ENCODE results near the gene ACY1. TPM values are rescaled to one million over a fixed set of nuclear protein-coding genes. Genes with fewer than 3 reads are reported as not detected.

ACY1 gene
- total and polyA plus RNA-seq, 7 experiments from 2014 or later = 7.8 to 28.3 (median 12.4) TPM

DNA sequence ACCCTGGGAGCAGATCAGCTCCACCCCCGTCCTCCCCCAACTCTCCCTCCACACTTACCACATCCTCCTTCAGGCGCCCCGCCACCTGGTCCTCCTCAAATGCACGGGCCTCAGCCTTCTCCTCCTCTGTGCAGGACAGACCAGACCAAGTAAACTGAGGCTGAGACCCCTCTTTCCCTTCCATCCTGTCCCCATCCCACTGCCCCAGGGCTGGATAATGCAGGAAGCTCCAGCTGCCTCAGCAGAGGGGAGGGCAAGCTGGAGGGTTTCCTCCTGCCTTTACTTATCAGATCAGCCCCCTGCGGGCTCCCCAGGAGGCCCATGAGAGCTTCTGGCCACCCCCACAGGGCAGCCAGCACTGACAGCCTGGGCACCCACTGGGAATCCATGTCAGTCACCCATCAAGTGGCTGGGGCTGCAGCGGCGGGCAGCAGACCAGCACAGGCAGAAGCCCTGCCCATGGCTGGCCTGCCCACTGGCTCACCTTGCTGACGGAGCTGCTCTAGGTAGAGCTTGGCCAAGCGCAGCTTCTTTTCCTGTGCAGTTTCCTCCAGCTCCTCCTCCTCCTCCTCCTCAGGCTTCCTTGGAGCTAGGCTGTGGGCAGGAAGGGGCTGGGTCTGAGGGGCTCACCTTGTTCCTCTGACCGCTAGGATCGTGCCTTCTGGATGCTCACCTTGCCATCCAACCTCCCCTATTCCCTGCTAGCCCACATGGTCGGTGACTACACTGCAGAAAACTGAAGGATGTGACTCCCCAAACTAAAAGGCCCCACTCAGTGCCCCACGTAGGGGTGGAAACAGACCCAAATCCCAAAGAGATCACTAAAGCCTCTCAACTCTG, 45.5 kb upstream of the ACY1 start:
- Histone ChIP-seq H3K27ac (ENCODE audit: low read depth, low read length) (no peak overlapping the region), H3K4me1 (ENCODE audit: control insufficient read depth in 2 of 2, insufficient read depth in 2 of 2, low read length in 2 of 2) (peaks cover 16 to 17% of the 10 kb centered on the region in 2 donors), H3K36me3 (ENCODE audit: control insufficient read depth in 2 of 3, insufficient read depth in 3 of 3, low read length in 3 of 3) (peaks cover 0 to 61% (median 16%) of the 10 kb centered on the region in 3 experiments), H3K27me3 (ENCODE audit: control insufficient read depth in 2 of 2, insufficient read depth in 2 of 2, low read length in 2 of 2) (no peaks in the 10 kb centered on the region), H3K4me3 (ENCODE audit: low read length) (no peak overlapping the region), H3K9me3 (ENCODE audit: control insufficient read depth in 2 of 3, low read length in 3 of 3) (no peaks in the 10 kb centered on the region)
- Mint-ChIP-seq H3K36me3 (peaks cover 0 to 42% (median 5%) of the 10 kb centered on the region in 5 donors), H3K4me3 (peak overlapping the region in 1 of 10 donors; percentile 58), H3K27me3 (no peaks in the 10 kb centered on the region), H3K27ac (peak overlapping the region in 2 of 9 donors; percentile 28 to 56), H3K9me3 (no peaks in the 10 kb centered on the region), H3K4me1 (peaks cover 19 to 37% (median 26%) of the 10 kb centered on the region in 7 donors)
- ChIA-PET POLR2A (interaction anchor here (1.1 kb wide), 1 partner anchor 58 kb away, joined by 3 read pairs; the partner anchor contains the start of gene RPL29), CTCF (interaction anchor here (0.6 to 1.7 kb wide), 2 partner anchors 207 to 438 kb away, joined by 3 to 6 read pairs; partner anchors contain the start of gene DCAF1)
- ATAC-seq (no peak), DNase-seq (no peak)
- intact Hi-C loops (cut with micrococcal nuclease) = no loop called here

DNA sequence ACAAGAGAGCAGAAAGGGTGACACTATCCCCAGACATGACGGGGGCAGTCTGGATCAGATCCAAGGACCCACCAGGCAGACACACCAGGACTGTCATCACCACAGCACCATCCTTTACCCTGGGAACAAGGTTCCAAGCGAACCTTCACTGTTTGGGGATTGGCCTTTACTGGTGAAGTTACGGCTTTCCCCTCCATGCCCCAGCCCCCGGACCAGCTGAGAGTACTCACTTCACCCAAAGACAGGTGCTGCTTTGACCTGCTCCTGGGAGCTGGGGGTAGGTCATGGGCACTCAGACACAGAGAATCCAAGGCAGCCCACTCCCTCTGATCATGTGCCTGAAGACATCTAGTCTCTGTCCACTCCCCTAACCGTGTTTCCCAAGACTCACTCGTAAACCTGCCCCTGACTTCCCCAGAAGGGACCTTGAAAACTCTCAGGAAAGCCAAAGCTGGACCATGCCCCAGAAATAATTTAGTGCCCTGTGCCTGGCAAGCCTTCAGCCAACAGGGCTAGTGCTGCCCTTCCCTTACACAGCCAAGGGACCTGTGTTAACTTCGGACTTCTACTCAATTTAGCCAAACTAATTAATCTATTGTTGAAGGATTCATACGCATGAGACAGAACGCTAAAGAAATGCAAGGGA, 44.4 kb upstream of the ACY1 start:
- peaks cover 0 to 35% (median 5%) of the 10 kb centered on the region in 5 donors for H3K36me3 Mint-ChIP-seq
- Histone ChIP-seq H3K4me3 (ENCODE audit: low read length) (no peak overlapping the region), H3K36me3 (ENCODE audit: control insufficient read depth in 2 of 3, insufficient read depth in 3 of 3, low read length in 3 of 3) (peaks cover 0 to 50% (median 11%) of the 10 kb centered on the region in 3 experiments), H3K9me3 (ENCODE audit: control insufficient read depth in 2 of 3, low read length in 3 of 3) (no peaks in the 10 kb centered on the region), H3K27ac (ENCODE audit: low read depth, low read length) (no peak overlapping the region), H3K4me1 (ENCODE audit: control insufficient read depth in 2 of 2, insufficient read depth in 2 of 2, low read length in 2 of 2) (peaks cover 19 to 23% of the 10 kb centered on the region in 2 donors), H3K27me3 (ENCODE audit: control insufficient read depth in 2 of 2, insufficient read depth in 2 of 2, low read length in 2 of 2) (no peaks in the 10 kb centered on the region)
- ChIA-PET CTCF (interaction anchor here (1.7 kb wide), 1 partner anchor 439 kb away, joined by 6 read pairs; the partner anchor contains the start of gene DCAF1), POLR2A (no interaction called here)
- no peaks in the 10 kb centered on the region for H3K9me3 Mint-ChIP-seq
- intact Hi-C loops (cut with micrococcal nuclease) = no loop called here
- no peak for DNase-seq
- peak overlapping the region in 3 of 9 donors; percentile 1 to 20 (median 9) for H3K27ac Mint-ChIP-seq
- H3K4me1 Mint-ChIP-seq = peaks cover 19 to 40% (median 31%) of the 10 kb centered on the region in 7 donors
- H3K4me3 Mint-ChIP-seq = peak overlapping the region in 5 of 10 donors; percentile 1 to 50 (median 22)
- H3K27me3 Mint-ChIP-seq = no peaks in the 10 kb centered on the region
- no peak for ATAC-seq

DNA sequence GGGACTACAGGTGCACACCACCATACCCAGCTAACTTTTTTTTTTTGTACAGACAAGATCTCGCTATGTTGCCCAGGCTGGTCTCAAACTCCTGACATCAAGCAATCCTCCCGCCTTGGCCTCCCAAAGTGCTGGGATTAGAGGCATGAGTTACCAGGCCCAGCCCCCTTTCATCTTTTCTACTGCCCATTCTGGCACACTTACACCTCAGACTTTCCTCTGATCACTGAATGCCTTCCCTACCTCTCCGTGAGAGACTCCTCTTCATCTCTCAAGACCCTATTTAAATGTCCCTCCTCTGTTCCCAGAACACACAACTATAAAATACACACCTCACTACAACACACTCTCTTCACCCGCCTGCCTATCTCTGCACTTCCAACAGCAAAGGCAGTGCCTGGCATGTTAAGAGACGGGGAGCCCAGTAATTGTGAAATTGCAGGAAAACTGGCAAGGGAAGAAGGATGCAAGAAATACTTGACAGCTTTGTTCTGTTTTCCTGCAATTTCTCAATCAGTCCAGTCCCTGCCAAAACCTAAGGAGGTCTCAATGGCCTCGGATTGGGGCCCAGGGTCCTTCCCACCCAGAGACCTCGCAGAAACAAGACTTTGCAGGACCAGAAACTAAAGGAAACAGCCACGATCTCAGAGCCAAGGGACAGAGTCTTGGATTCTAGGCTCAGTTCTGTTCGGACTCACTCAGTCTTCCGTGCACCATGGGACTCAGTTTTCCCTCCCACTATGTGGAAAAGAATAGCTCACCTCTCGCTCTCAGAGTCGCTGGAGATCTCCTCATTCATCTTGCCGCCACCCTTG, 42.5 kb upstream of the ACY1 start:
- ATAC-seq (no peak), DNase-seq (peak in 2 of 9 donors; percentile 8 to 21)
- intact Hi-C loops (cut with micrococcal nuclease) = loop anchor here (5.0 kb wide), 2 partner anchors 181 to 269 kb away; partner anchors contain the start of gene TEX264 (in 1 of the 2)
- CTCF ChIA-PET = interaction anchor here (0.6 to 3.6 kb wide), 13 partner anchors 33 to 419 kb away, joined by 3 to 28 read pairs (median 4); partner anchors contain the start of genes ABHD14A, ABHD14B and RPL29
- Histone ChIP-seq H3K36me3 (ENCODE audit: control insufficient read depth in 2 of 3, insufficient read depth in 3 of 3, low read length in 3 of 3) (peaks cover 0 to 30% (median 6%) of the 10 kb centered on the region in 3 experiments), H3K27ac (ENCODE audit: low read depth, low read length) (peak overlapping the region; percentile 73), H3K4me1 (ENCODE audit: control insufficient read depth in 2 of 2, insufficient read depth in 2 of 2, low read length in 2 of 2) (peaks cover 19 to 23% of the 10 kb centered on the region in 2 donors), H3K4me3 (ENCODE audit: low read length) (peak overlapping the region; percentile 72), H3K9me3 (ENCODE audit: control insufficient read depth in 2 of 3, low read length in 3 of 3) (no peaks in the 10 kb centered on the region), H3K27me3 (ENCODE audit: control insufficient read depth in 2 of 2, insufficient read depth in 2 of 2, low read length in 2 of 2) (no peaks in the 10 kb centered on the region)
- H3K4me1 Mint-ChIP-seq = peaks cover 22 to 40% (median 31%) of the 10 kb centered on the region in 7 donors
- peak overlapping the region; percentile 72 to 94 (median 90) for H3K4me3 Mint-ChIP-seq
- no peaks in the 10 kb centered on the region for H3K9me3 Mint-ChIP-seq
- POLR2A ChIA-PET = interaction anchor here (0.6 to 3.1 kb wide), 8 partner anchors 26 to 798 kb away, joined by 3 to 34 read pairs (median 6); partner anchors contain the start of genes ABHD14A, ABHD14B, PCBP4 and RPL29
- no peaks in the 10 kb centered on the region for H3K27me3 Mint-ChIP-seq
- peak overlapping the region in 8 of 9 donors; percentile 49 to 89 (median 76) for H3K27ac Mint-ChIP-seq
- peaks cover 0 to 19% (median 5%) of the 10 kb centered on the region in 5 donors for H3K36me3 Mint-ChIP-seq

DNA sequence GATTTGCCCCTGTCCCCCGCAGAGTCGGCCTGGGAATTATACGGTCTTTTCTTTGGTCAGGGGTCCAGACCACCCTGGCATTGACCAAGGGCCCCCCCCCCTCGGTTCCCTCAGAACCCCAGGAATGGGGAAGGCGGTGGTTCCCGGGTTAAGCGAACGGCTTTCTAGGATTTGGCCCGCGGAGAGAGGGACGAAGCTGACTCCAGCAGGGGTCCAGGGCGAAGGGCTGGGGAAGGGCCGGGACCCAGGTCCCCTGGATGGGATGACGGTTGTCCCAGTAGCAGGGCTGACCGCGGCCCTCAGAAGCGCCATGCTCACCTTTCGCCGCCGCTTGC, 41.9 kb upstream of the ACY1 start:
- Histone ChIP-seq H3K4me1 (ENCODE audit: control insufficient read depth in 2 of 2, insufficient read depth in 2 of 2, low read length in 2 of 2) (peaks cover 19 to 23% of the 10 kb centered on the region in 2 donors), H3K36me3 (ENCODE audit: control insufficient read depth in 2 of 3, insufficient read depth in 3 of 3, low read length in 3 of 3) (peaks cover 0 to 25% (median under 1%) of the 10 kb centered on the region in 3 experiments), H3K4me3 (ENCODE audit: low read length) (peak overlapping the region; percentile 72), H3K27ac (ENCODE audit: low read depth, low read length) (peak overlapping the region; percentile 73), H3K9me3 (ENCODE audit: control insufficient read depth in 2 of 3, low read length in 3 of 3) (no peaks in the 10 kb centered on the region), H3K27me3 (ENCODE audit: control insufficient read depth in 2 of 2, insufficient read depth in 2 of 2, low read length in 2 of 2) (no peaks in the 10 kb centered on the region)
- DNase-seq = no peak
- peak overlapping the region; percentile 72 to 94 (median 90) for H3K4me3 Mint-ChIP-seq
- H3K4me1 Mint-ChIP-seq = peaks cover 22 to 40% (median 31%) of the 10 kb centered on the region in 7 donors
- POLR2A ChIA-PET = interaction anchor here (0.6 to 3.1 kb wide), 8 partner anchors 26 to 799 kb away, joined by 3 to 34 read pairs (median 6); partner anchors contain the start of genes ABHD14A, ABHD14B, PCBP4 and RPL29
- intact Hi-C loops (cut with micrococcal nuclease) = loop anchor here (5.0 kb wide), 2 partner anchors 181 to 269 kb away; partner anchors contain the start of gene TEX264 (in 1 of the 2)
- no peak for ATAC-seq
- H3K9me3 Mint-ChIP-seq = no peaks in the 10 kb centered on the region
- H3K27me3 Mint-ChIP-seq = no peaks in the 10 kb centered on the region
- CTCF ChIA-PET = interaction anchor here (0.6 to 3.6 kb wide), 14 partner anchors 33 to 419 kb away, joined by 3 to 28 read pairs (median 4); partner anchors contain the start of genes ABHD14A, ABHD14B and RPL29
- H3K27ac Mint-ChIP-seq = peak overlapping the region; percentile 49 to 90 (median 80)
- H3K36me3 Mint-ChIP-seq = peaks cover 0 to 13% (median 3%) of the 10 kb centered on the region in 5 donors

DNA sequence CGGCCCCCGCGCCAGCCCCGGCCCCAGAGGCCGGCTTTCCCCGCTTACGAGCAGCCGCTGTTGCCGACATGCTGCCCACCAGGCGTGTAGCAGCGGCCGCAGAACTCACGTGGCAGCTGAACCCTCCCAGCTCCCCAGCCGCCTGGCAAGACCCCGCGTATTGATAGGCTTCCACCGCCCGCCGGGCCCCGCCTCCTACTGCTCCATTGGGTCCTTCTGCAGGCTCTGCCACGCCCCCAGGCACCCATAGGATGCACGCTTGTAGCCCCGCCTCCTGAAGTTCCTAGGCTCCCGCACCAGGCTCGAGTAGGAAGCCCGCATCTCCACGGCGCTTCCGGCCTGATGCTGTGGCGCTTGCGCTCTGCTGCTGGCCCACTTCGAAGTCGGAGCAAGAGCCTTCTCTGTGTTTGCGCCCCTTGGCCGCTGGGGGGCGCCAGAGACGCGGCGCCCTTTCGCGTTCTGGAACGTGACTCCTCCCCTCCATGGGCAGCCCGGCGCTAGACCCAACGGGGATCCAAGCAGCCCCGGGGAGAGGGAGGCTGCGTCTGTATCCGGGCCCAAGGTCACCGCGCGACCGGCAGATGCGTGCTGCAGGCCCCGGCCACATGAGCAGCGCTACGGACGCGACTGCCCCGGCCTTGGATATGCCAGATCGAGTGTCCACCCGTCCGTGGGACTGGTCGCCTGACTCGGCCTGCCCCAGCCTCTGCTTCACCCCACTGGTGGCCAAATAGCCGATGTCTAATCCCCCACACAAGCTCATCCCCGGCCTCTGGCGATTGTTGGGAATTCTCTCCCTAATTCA, 41.3 kb upstream of the ACY1 start, which contains the start of the genes PARP3 and RRP9:
PARP3 (plus strand) TSS at position 566 of the 805 bp plus-strand sequence. CDS start 993 bp downstream, outside the sequence.
RRP9 (minus strand) TSS at position 107 of the 805 bp plus-strand sequence; CDS start at position 70, 37 bp downstream.
- CTCF ChIA-PET = interaction anchor here (0.6 to 3.6 kb wide), 21 partner anchors 32 to 420 kb away, joined by 3 to 28 read pairs (median 4); partner anchors contain the start of genes ABHD14A, ABHD14B and RPL29
- H3K36me3 ChIP-seq (ENCODE audit: control insufficient read depth in 2 of 3, insufficient read depth in 3 of 3, low read length in 3 of 3) = peaks cover 0 to 19% (median 0%) of the 10 kb centered on the region in 3 experiments
- no peaks in the 10 kb centered on the region for H3K27me3 Mint-ChIP-seq
- H3K4me1 Mint-ChIP-seq = peaks cover 22 to 40% (median 31%) of the 10 kb centered on the region in 7 donors
- peak; percentile 97 to 100 (median 99) for DNase-seq
- H3K27ac ChIP-seq (ENCODE audit: low read depth, low read length) = peak within 1 kb of the TSS; percentile 80
- H3K4me3 Mint-ChIP-seq = peak within 1 kb of the TSS; percentile 72 to 94 (median 90)
- H3K4me3 ChIP-seq (ENCODE audit: low read length) = peak within 1 kb of the TSS; percentile 78
- peaks cover 19 to 23% of the 10 kb centered on the region in 2 donors for H3K4me1 ChIP-seq (ENCODE audit: control insufficient read depth in 2 of 2, insufficient read depth in 2 of 2, low read length in 2 of 2)
- no peaks in the 10 kb centered on the region for H3K9me3 ChIP-seq (ENCODE audit: control insufficient read depth in 2 of 3, low read length in 3 of 3)
- intact Hi-C loops (cut with micrococcal nuclease) = loop anchor here (1.0 to 5.0 kb wide), 17 partner anchors 14 to 1325 kb away; partner anchors contain the start of genes ABHD14B (in 2 of the 2), ALAS1 (in 2 of the 2), DCAF1 (in 2 of the 2) and RPL29 (in 2 of the 2)
- POLR2A ChIA-PET = interaction anchor here (0.6 to 3.1 kb wide), 16 partner anchors 12 to 1705 kb away, joined by 3 to 34 read pairs (median 4); partner anchors contain the start of genes ABHD14A, ABHD14B, PCBP4 and RPL29
- peaks cover 0 to 10% (median 3%) of the 10 kb centered on the region in 5 donors for H3K36me3 Mint-ChIP-seq
- no peaks in the 10 kb centered on the region for H3K9me3 Mint-ChIP-seq
- no peaks in the 10 kb centered on the region for H3K27me3 ChIP-seq (ENCODE audit: control insufficient read depth in 2 of 2, insufficient read depth in 2 of 2, low read length in 2 of 2)
- peak; percentile 98 for ATAC-seq
- H3K27ac Mint-ChIP-seq = peak within 1 kb of the TSS; percentile 78 to 92 (median 89)

Data from naive thymus-derived CD4-positive, alpha-beta T cell (primary cell).